ENCODE data around the gene CLEC19A. TPM values are rescaled to one million over a fixed set of nuclear protein-coding genes. Genes with fewer than 3 reads are reported as not detected.

CLEC19A gene
- total RNA-seq, 4 donors from 2014 or later, result not detected

DNA sequence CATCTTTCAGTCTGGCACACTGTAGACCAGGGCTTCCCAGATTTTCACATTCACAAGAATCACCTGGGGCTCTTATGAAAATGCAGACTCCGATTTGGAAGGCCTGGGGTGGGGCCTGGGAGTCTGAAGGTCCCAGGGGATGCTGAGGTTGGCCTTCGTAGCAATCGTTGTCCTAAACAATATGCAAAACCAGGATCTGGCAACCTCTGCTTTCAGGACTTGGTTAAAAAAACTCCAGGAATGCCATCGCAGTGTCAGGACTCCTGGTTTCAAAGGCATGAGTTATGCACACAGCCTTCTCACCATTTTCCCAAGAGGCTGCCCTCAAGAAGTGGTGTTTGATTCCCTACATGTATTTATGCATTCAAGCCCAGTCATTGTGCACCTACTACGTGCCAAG, 6.7 kb downstream of the CLEC19A start:
- TF ChIP-seq, protein P1, sequence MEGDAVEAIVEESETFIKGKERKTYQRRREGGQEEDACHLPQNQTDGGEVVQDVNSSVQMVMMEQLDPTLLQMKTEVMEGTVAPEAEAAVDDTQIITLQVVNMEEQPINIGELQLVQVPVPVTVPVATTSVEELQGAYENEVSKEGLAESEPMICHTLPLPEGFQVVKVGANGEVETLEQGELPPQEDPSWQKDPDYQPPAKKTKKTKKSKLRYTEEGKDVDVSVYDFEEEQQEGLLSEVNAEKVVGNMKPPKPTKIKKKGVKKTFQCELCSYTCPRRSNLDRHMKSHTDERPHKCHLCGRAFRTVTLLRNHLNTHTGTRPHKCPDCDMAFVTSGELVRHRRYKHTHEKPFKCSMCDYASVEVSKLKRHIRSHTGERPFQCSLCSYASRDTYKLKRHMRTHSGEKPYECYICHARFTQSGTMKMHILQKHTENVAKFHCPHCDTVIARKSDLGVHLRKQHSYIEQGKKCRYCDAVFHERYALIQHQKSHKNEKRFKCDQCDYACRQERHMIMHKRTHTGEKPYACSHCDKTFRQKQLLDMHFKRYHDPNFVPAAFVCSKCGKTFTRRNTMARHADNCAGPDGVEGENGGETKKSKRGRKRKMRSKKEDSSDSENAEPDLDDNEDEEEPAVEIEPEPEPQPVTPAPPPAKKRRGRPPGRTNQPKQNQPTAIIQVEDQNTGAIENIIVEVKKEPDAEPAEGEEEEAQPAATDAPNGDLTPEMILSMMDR (IDR thresholded peaks at IDR 0.05; ENCODE audit: low read depth), result no peak

DNA sequence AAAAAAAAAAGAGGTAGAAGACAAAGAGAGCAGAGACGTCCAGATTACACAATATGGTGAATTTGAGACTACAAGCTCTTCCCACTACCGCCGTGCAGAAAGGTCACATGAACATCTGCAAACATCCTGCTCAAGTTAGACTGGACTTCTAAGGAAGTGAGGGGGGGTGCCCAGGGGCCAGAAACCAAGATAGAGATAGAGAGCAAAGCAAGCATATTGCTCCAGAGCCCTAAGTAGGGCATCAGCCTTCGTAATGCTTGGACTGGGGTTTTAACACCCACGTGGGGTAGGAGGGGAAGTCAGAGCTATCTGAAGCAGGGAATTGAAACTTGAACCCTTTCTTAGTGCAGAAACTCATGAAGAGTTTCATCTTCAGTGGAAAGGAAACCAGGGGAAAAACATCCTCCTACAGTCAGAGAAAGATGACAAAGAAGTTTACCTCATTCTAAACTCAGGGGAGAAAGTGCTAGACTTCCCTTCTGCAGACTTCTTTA, 8.7 kb downstream of the CLEC19A start:
- TF ChIP-seq, protein P1 (IDR thresholded peaks at IDR 0.05; ENCODE audit: low read depth), result no peak

DNA sequence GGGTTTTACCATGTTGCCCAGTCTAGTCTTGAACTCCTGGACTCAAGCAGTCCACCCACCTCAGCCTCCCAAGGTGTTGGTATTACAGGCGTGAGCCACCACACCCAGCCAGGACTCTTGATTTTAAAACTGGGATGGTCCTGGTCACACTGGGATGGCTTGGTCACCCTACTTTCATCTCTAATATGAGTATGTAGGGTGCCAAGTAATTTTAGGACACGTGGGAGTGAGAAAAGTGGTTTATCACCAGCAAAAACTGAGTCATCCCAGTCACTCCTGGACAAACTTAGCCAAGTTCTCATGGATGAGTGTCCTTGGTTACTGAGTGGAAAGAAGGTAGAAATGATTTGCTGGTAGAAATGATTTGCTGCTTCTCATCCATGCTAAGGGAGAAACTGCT, 9.9 kb downstream of the CLEC19A start:
- TF ChIP-seq, protein P1 (IDR thresholded peaks at IDR 0.05; ENCODE audit: low read depth), result no peak

DNA sequence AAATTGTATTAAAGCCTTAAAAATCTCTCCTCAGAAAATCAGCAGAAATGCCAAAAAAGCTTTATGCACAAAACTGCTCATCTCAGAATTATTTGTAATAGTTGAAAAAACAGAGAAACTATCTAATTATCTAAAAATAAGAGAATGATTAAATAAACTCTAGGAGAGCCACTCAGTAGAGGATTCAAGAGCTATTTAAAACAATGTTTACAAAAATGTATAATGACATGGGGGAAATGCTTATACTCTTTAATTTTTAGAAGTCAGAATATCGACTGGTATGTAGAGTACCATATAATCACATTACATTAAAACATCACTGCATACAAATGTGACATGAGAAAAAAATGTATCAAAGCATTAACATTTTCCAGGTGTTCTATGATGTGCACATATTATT, 11.9 kb downstream of the CLEC19A start:
- TF ChIP-seq, protein P1 (IDR thresholded peaks at IDR 0.05; ENCODE audit: low read depth), result no peak

DNA sequence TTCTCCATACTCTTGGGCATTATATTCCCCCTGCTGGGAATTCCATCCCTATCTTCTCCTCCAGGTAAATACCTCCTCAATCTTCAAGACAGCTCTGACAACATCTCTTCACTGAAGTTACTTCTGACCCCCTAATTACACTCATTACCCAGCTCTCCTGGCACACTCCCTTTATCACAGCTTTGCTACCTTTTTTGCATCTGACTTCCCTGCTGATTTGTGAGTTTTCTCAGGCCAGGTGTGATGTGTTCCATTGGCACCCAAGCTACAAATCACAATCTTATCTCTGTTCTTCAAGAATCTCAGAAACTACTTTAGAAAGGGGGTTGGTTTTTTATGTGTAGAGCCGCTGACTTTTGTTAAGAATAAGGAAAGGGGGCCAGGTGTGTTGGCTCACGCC, 14.0 kb downstream of the CLEC19A start:
- TF ChIP-seq, protein P1 (IDR thresholded peaks at IDR 0.05; ENCODE audit: low read depth), result no peak

DNA sequence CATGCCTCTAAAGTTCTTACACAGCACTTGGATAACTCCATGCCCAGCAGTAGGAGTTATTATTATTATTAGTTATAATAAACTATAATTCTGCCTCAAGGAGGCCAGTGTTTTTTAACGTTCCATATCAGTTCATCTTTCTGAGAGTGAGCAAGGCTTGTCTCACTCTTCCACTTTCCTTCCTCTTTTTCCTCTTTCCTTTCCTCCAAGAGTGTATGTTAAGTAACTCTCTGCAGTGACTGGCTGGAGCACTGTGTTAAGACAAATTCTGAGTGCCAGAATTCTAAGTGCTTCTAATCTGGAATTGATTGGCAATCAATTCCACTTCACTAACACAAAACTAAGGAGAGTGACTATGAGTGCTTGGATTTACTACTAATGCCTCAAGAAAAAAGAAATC, 16.4 kb downstream of the CLEC19A start:
- TF ChIP-seq, protein P1 (IDR thresholded peaks at IDR 0.05; ENCODE audit: low read depth), result no peak

DNA sequence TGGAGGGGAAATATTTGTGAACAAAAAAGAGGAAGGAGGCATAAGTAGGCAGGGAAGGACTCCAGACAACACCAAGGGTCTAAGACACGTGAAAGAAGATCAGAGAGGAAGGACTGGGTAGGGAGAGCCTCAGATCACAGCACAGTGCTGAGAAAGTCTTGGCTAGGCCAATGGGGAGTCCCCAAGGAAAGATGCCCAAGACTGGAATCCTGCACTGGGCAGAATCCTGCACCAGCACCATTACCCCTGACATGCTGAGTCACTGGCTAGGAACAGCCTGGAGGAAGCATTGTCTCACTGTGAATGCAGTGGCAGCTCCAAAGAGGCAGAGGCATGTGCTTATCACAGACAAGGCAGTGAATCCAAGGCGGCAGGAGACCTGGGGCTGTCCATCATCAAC, 19.2 kb downstream of the CLEC19A start:
- TF ChIP-seq, protein P1 (IDR thresholded peaks at IDR 0.05; ENCODE audit: low read depth), result no peak
